ENCODE measurements around the gene CRHR2.

CRHR2 gene

GRCh38 chr7:30706316-30706715, 24.1 kb upstream of the CRHR2 start:
- no peak for DNase-seq

GRCh38 chr7:30705596-30705995, 23.3 kb upstream of the CRHR2 start:
- DNase-seq: no peak

GRCh38 chr7:30705008-30705407, 22.8 kb upstream of the CRHR2 start:
- DNase-seq: no peak

- no peak for DNase-seq
These were observed 21.5 kb upstream of the CRHR2 start for GRCh38 chr7:30703756-30704155.

- no peak for DNase-seq
These were observed 19.9 kb upstream of the CRHR2 start for GRCh38 chr7:30702200-30702599.

GRCh38 chr7:30700941-30701340, 18.7 kb upstream of the CRHR2 start:
- DNase-seq: no peak

- DNase-seq: no peak
These were observed 17.6 kb upstream of the CRHR2 start for GRCh38 chr7:30699706-30700495.

GRCh38 chr7:30698481-30698880, 16.2 kb upstream of the CRHR2 start:
- DNase-seq: no peak

GRCh38 chr7:30697719-30698460, 15.6 kb upstream of the CRHR2 start:
- DNase-seq: no peak

- DNase-seq: no peak
These were observed 12.8 kb upstream of the CRHR2 start for GRCh38 chr7:30694774-30695721.

- DNase-seq: no peak
These were observed 12.0 kb upstream of the CRHR2 start for GRCh38 chr7:30694218-30694745.

GRCh38 chr7:30692882-30693281, 10.6 kb upstream of the CRHR2 start:
- DNase-seq: no peak

GRCh38 chr7:30692438-30692837, 10.2 kb upstream of the CRHR2 start:
- DNase-seq: no peak

GRCh38 chr7:30690011-30690410, 7.8 kb upstream of the CRHR2 start:
- no peak for DNase-seq

GRCh38 chr7:30688718-30689221, 6.5 kb upstream of the CRHR2 start:
- no peak for DNase-seq

GRCh38 chr7:30687604-30688003, 5.3 kb upstream of the CRHR2 start:
- no peak for DNase-seq

GRCh38 chr7:30684351-30684750, 2.1 kb upstream of the CRHR2 start:
- DNase-seq: no peak

- no peak for DNase-seq
These were observed 1.6 kb upstream of the CRHR2 start for GRCh38 chr7:30683816-30684215.

GRCh38 chr7:30683306-30683705, 1.1 kb upstream of the CRHR2 start:
- no peak for DNase-seq

GRCh38 chr7:30681815-30682211, 443 bp downstream of the CRHR2 start:
- DNase-seq: peak; percentile 58

- no peak for DNase-seq
These were observed 892 bp downstream of the CRHR2 start for GRCh38 chr7:30681331-30681797.

- no peak for DNase-seq
These were observed 2.6 kb downstream of the CRHR2 start for GRCh38 chr7:30679664-30680063.

- no peak for DNase-seq
These were observed 3.5 kb downstream of the CRHR2 start for GRCh38 chr7:30678805-30679204.
